ENCODE measurements around the gene SORCS3. TPM values are rescaled to one million over a fixed set of nuclear protein-coding genes. Genes with fewer than 3 reads are reported as not detected.

Gene SORCS3
- total RNA-seq, 4 donors from 2014 or later, result not detected

DNA sequence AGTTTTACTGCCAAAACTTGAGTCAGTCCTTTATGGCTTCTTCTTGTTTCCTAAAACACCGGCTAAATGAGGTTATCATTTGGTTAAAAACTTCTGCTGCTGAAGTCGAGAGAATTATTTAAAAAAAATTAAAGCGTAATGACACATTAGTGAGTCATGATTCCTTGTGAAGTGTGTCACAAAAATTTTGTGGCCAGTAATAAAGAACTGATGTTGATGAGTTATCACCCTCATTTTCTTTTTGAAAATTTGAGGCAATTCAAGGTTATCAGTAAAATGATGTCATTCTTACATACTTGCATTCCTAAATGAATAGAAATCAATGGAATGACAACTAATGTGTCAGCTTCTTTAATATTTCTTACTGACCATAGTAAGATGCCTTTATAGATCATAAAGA, 427.4 kb downstream of the SORCS3 start:
- no peak overlapping the region for H3K27ac ChIP-seq
- DNase-seq (no peak), ATAC-seq (no peak)
- no peaks in the 10 kb centered on the region for H3K9me3 ChIP-seq
- in situ Hi-C loops (cut with MboI; ENCODE audit: low sequenced_read_pairs in 4 of 4) (no loop called here), intact Hi-C loops (cut with DNase I; ENCODE audit: low total_unique reads) (no loop called here)
- H3K4me1 ChIP-seq, result no peaks in the 10 kb centered on the region
- H3K36me3 ChIP-seq, result no peaks in the 10 kb centered on the region
- TF ChIP-seq POLR2A (IDR thresholded peaks at IDR 0.05), result no peak
- TF ChIP-seq, protein P1, sequence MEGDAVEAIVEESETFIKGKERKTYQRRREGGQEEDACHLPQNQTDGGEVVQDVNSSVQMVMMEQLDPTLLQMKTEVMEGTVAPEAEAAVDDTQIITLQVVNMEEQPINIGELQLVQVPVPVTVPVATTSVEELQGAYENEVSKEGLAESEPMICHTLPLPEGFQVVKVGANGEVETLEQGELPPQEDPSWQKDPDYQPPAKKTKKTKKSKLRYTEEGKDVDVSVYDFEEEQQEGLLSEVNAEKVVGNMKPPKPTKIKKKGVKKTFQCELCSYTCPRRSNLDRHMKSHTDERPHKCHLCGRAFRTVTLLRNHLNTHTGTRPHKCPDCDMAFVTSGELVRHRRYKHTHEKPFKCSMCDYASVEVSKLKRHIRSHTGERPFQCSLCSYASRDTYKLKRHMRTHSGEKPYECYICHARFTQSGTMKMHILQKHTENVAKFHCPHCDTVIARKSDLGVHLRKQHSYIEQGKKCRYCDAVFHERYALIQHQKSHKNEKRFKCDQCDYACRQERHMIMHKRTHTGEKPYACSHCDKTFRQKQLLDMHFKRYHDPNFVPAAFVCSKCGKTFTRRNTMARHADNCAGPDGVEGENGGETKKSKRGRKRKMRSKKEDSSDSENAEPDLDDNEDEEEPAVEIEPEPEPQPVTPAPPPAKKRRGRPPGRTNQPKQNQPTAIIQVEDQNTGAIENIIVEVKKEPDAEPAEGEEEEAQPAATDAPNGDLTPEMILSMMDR (IDR thresholded peaks at IDR 0.05 in 4 of 5, conservative IDR thresholded peaks at IDR 0.05 in 1 of 5), result no peak
- H3K27me3 ChIP-seq, result no peaks in the 10 kb centered on the region
- no peak overlapping the region for H3K4me3 ChIP-seq

DNA sequence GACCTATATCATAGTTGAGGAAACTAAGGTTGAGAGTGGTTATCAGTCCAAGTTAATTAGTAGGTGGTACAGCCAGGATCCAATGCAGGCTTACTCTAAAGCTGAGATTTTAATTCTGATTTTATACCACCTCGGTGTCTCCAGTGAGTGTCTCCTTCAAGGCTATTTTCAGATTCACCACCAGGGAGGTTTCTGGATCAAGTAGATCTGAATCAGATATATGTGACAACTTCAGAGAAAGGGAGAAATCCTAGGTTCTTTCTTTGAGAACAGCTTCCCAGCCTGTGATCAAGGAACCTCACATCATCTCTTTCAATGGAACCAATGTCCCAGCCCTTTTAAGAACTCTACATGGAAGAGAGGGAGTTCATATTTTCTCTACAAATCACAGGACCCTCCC, 429.2 kb downstream of the SORCS3 start:
- ATAC-seq (no peak), DNase-seq (no peak)
- Histone ChIP-seq H3K4me1 (no peaks in the 10 kb centered on the region), H3K4me3 (no peak overlapping the region), H3K9me3 (no peaks in the 10 kb centered on the region), H3K27ac (no peak overlapping the region), H3K36me3 (no peaks in the 10 kb centered on the region), H3K27me3 (no peaks in the 10 kb centered on the region)
- TF ChIP-seq, protein P1 (IDR thresholded peaks at IDR 0.05 in 4 of 5, conservative IDR thresholded peaks at IDR 0.05 in 1 of 5), result no peak
- TF ChIP-seq POLR2A (IDR thresholded peaks at IDR 0.05), result no peak
- intact Hi-C loops (cut with DNase I; ENCODE audit: low total_unique reads), result no loop called here
- in situ Hi-C loops (cut with MboI; ENCODE audit: low sequenced_read_pairs in 4 of 4), result no loop called here

DNA sequence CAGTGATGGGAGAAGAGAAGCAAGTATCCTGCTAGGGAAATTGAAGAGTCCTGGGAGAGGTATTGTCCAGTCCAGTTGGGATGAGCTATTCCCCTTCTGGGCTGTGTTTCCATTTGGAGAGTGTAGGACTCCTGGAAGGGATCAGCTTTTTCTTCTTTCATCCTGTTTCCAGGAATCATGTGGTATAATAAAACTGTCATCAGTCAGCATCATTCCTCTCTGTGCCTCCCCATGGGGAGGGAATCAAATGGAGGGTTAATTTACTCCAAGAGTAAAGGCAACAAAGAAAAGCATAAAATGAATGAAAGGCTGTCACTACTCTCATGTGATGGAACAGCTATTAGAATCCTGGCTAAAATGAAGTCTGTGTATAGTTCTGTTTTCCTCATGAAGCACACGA, 429.9 kb downstream of the SORCS3 start:
- DNase-seq (no peak), ATAC-seq (no peak)
- in situ Hi-C loops (cut with MboI; ENCODE audit: low sequenced_read_pairs in 4 of 4) (no loop called here), intact Hi-C loops (cut with DNase I; ENCODE audit: low total_unique reads) (no loop called here)
- TF ChIP-seq, protein P1 (IDR thresholded peaks at IDR 0.05 in 4 of 5, conservative IDR thresholded peaks at IDR 0.05 in 1 of 5), result no peak
- no peak for TF ChIP-seq POLR2A (IDR thresholded peaks at IDR 0.05)
- H3K9me3 ChIP-seq, result no peaks in the 10 kb centered on the region
- H3K4me3 ChIP-seq, result no peak overlapping the region
- no peaks in the 10 kb centered on the region for H3K4me1 ChIP-seq
- no peaks in the 10 kb centered on the region for H3K27me3 ChIP-seq
- H3K27ac ChIP-seq, result no peak overlapping the region
- H3K36me3 ChIP-seq, result no peaks in the 10 kb centered on the region

DNA sequence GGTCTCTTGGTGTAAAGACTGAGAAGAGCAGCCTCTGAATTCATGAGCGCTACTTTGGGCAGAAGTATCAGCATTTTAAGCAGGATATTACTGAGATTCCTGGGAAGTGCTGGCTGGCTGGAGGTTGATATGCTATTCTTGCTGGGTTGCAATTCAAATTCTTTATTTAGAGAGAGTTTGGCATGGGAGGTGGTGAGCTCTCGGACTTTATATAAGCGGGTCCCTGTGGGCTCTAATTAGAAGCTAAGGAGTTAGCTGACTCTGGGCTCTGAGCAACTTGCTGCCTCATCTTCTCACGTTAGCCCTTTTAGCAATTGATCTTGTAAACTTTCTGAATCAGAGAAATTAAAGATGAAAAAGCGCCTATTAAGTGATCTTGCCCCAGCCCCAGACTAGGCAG, 430.9 kb downstream of the SORCS3 start:
- no peak for DNase-seq
- intact Hi-C loops (cut with DNase I; ENCODE audit: low total_unique reads), result no loop called here
- no peaks in the 10 kb centered on the region for H3K27me3 ChIP-seq
- TF ChIP-seq, protein P1 (IDR thresholded peaks at IDR 0.05 in 4 of 5, conservative IDR thresholded peaks at IDR 0.05 in 1 of 5), result no peak
- H3K4me1 ChIP-seq, result no peaks in the 10 kb centered on the region
- no peak overlapping the region for H3K4me3 ChIP-seq
- no peak for ATAC-seq
- H3K9me3 ChIP-seq, result no peaks in the 10 kb centered on the region
- H3K36me3 ChIP-seq, result no peaks in the 10 kb centered on the region
- in situ Hi-C loops (cut with MboI; ENCODE audit: low sequenced_read_pairs in 4 of 4), result no loop called here
- no peak overlapping the region for H3K27ac ChIP-seq

DNA sequence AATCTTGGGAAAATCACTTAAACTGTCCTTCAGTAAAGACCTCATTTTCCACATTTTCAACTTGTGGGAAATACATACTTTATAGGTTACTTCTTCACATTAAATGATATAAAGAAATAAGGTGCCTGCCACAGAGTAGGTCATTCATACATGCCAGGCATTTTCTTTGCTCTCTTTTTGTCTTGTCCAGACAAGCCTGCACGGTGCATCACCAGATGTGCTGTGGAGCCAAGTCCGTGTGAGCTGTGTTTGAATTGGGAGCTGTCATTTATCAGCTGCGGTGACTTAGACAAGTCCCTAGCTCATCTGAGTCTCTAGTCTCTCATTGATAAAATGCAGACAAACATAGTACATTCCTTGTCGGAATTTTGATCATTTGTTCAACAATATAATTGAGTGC, 432.9 kb downstream of the SORCS3 start:
- no peak overlapping the region for H3K4me3 ChIP-seq
- no peak for DNase-seq
- intact Hi-C loops (cut with DNase I; ENCODE audit: low total_unique reads) (no loop called here), in situ Hi-C loops (cut with MboI; ENCODE audit: low sequenced_read_pairs in 4 of 4) (no loop called here)
- H3K36me3 ChIP-seq, result no peaks in the 10 kb centered on the region
- no peak for ATAC-seq
- H3K4me1 ChIP-seq, result no peaks in the 10 kb centered on the region
- no peak overlapping the region for H3K27ac ChIP-seq
- TF ChIP-seq, protein P1 (IDR thresholded peaks at IDR 0.05 in 4 of 5, conservative IDR thresholded peaks at IDR 0.05 in 1 of 5), result no peak
- no peak for TF ChIP-seq POLR2A (IDR thresholded peaks at IDR 0.05)
- H3K27me3 ChIP-seq, result no peaks in the 10 kb centered on the region
- no peaks in the 10 kb centered on the region for H3K9me3 ChIP-seq
